Measurements from ENCODE around the gene CUX1.
"Not testable (repeated sequence)": the region's sequence is repeated elsewhere in the genome, so short reads cannot be mapped to it uniquely, and the experiment has no call there.

The CUX1 gene

GRCh38 chr7:101985057-101985902, 167.9 kb downstream of the CUX1 start:
- DNase-seq (ENCODE audit: low spot score) = no peak

DNA sequence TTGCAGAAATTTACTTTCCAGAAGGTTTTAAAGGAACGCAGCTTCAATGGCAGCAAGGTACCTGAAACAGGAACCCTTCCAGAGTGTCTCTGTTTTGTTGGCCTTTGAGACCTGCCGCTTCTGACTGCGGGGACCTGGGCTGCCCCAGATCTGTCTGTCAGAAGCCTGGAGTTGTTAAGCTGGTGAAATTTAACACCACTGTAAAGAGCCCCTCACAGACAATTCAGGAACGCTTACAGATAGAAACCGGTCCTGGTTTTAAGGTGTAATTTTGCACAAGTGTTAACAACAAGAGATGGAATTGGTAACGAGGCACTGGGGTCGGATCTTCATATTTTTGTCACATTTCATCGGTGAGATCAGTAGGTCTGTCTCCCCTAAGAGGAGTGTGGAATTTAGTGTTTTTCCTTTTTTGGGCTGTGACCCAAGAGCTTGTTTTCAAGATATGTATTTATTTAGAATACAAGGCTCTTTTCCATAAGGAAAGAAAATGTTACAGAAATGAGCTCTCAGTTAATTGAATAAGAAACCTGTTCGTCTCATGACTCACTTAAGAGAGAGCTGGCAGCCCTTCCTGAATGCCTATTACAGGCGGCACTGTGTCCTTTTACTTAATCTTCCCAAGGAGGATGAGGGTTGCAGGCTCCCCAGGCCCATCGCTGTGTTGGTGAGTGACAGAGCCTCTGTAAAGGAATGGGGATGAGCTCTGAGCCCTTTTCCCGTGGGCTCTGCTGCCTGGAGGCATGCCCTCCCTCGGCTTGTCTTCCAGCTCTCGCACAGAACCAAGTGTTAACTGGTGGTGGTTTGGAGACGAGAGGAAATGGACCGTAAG, 168.7 kb downstream of the CUX1 start:
- no peak for DNase-seq (ENCODE audit: low spot score)

DNA sequence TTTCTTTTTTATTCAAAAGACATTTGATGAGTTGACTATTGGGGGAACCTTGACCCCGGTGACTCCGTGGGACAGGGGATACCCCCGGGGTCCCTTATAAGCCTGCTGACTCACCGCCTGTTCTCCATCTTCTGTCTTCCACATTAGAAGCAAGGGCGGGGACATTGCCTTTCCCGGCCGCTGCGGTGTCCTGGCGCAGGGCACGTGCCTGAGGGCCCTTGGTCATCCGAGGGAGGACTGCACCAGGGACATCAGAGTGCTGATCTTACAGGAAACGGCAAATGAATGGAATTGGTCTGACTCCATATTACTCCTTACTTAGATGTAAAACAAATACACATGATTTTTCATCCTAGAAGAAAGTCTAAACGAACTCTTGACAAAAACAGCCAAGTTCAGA, 170.1 kb downstream of the CUX1 start:
- DNase-seq (ENCODE audit: low spot score) = no peak

DNA sequence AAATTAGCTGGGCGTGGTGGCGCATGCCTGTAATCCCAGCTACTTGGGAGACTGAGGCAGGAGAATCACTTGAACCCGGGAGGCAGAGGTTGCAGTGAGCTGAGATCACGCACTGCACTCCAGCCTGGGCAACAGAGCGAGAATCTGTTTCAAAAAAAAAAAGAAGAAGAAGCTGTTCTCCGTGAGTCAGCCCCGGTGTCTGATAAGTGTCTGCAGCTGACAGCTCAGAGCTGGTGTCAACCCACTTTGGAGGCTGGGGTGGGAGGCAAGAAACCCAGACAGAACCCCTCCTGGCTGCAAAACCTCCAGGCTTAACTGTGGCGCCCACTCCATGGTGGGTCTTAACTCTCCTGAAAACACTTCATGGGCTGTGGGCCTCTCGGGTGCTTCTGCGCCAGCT, 170.6 kb downstream of the CUX1 start:
- not testable (repeated sequence) for DNase-seq (ENCODE audit: low spot score)

- no peak for DNase-seq (ENCODE audit: low spot score)
Measured at GRCh38 chr7:101988513-101988912, 171.1 kb downstream of the CUX1 start.

DNA sequence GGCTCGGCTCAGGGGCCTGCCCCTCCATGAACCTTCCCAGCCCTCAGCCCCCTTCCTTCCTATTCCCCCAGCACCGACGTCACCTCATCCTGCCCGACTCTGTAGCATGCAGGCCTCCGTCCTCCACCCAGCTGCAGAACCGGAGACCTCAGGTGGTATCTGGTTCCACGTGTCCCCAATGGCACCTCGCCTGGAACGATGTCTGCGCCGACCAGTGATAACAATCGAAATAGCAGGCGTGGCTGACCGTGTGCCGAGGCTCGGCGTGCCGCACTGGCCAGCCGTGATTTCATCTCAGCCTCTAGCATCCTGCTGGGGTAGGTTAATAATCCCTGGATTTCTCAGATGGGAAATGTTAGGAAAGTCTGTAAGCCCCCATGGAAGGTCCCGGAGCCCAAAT, 171.7 kb downstream of the CUX1 start:
- no peak for DNase-seq (ENCODE audit: low spot score)

GRCh38 chr7:101990811-101991418, 173.5 kb downstream of the CUX1 start:
- no peak for DNase-seq (ENCODE audit: low spot score)

GRCh38 chr7:101991860-101992259, 174.4 kb downstream of the CUX1 start:
- no peak for DNase-seq (ENCODE audit: low spot score)

- DNase-seq (ENCODE audit: low spot score) = no peak
Measured at GRCh38 chr7:101993311-101993710, 175.9 kb downstream of the CUX1 start.

GRCh38 chr7:101995121-101995520, 177.7 kb downstream of the CUX1 start:
- no peak for DNase-seq (ENCODE audit: low spot score)

GRCh38 chr7:101996131-101996691, 178.8 kb downstream of the CUX1 start:
- DNase-seq (ENCODE audit: low spot score) = no peak

- no peak for DNase-seq (ENCODE audit: low spot score)
Measured at GRCh38 chr7:101996876-101997275, 179.4 kb downstream of the CUX1 start.

- DNase-seq (ENCODE audit: low spot score) = no peak
Measured at GRCh38 chr7:101998029-101998905, 180.8 kb downstream of the CUX1 start.

DNA sequence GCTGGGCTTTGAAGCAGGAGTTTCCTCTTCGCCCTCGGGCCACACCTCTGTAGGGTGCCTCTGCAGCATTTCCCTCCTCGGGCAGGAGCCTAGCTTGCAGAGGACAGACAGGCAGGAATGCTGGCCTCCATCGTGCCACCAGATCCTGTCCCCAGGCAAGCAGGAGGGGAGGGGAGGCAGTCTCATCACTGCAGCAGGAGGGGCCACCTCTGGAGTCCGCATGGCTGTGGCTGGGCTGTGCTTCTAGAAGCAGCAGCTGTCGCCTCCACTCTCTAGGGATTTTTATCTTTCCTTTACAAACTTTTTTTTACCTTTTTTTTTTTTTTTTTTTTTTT, 181.4 kb downstream of the CUX1 start:
- peak; percentile 61 for DNase-seq (ENCODE audit: low spot score)

- no peak for DNase-seq (ENCODE audit: low spot score)
Measured at GRCh38 chr7:101999393-101999792, 182.0 kb downstream of the CUX1 start.

- no peak for DNase-seq (ENCODE audit: low spot score)
Measured at GRCh38 chr7:102000123-102000522, 182.7 kb downstream of the CUX1 start.

DNA sequence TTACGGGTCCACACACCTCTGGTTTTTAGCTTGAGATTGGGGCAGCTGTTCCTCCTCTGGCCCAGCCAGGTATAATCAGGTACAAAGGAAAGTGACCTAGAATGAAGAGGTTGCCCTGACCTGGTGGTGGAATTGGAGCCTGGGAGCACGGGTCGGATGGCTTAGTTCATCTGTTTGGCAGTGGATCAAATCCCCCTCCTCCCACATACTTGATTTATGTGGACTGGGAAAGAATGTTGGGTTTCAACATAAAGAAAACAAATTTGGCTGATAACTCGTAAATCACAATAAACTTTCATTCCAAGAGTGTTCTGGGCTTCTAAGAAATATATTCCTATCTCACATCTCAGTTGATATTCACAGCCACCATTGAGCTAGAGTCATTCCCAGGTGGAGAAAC, 186.8 kb downstream of the CUX1 start:
- no peak for DNase-seq (ENCODE audit: low spot score)

GRCh38 chr7:102004848-102005247, 187.4 kb downstream of the CUX1 start:
- no peak for DNase-seq (ENCODE audit: low spot score)

GRCh38 chr7:102005933-102006480, 188.6 kb downstream of the CUX1 start:
- DNase-seq (ENCODE audit: low spot score) = no peak

DNA sequence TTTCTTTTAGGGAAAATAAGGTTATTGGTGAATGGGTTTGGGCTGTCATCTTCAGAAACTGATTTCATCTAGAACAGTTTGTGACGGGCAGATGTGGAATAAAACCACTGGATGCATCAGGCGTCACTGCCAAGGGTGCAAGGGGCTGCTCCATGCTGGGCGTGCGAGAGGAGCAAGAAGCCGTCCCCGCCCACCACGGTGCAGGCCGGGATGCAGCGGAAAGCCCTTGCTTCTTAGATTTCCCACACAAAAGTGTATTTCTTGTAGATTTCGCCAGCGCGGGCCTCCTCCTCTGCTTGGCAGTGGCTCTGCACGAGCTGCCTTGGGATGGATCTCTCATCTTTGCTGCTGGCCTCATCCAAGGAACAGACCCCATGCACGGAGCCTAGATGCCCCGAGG, 189.3 kb downstream of the CUX1 start:
- no peak for DNase-seq (ENCODE audit: low spot score)

- no peak for DNase-seq (ENCODE audit: low spot score)
Measured at GRCh38 chr7:102008535-102009262, 191.3 kb downstream of the CUX1 start.

Measured in ecto neural progenitor cell (in vitro differentiated cells).